ENCODE data around the gene SYTL3. TPM values are rescaled to one million over a fixed set of nuclear protein-coding genes. Genes with fewer than 3 reads are reported as not detected.

The SYTL3 gene
- total and polyA plus RNA-seq, 2 of the 8 experiments (the other 6 are each of a cell fraction or from before 2014, with no cell fraction given) = 0.27 to 0.99 TPM

DNA sequence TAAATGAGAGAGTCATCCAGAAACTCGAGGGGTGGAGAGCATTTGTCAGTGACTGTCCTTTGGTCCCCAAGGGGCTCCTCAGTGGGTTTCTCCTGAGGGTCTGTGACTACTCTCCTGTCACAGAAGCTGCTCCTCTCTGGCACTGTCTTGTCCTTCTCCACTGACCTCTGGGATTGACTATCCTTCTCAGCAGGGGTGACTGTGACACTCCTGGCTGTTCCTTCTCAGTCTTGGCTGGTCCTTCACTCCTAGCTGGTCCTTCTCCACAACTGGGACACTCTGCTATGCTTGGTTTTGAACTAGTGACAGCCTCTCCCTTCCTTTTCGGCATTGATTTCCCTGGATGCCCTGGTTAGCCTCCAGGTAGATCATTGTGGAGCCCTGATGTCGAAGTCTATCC lies 38.8 kb upstream of the SYTL3 start (continued):
- TF ChIP-seq, protein P1, sequence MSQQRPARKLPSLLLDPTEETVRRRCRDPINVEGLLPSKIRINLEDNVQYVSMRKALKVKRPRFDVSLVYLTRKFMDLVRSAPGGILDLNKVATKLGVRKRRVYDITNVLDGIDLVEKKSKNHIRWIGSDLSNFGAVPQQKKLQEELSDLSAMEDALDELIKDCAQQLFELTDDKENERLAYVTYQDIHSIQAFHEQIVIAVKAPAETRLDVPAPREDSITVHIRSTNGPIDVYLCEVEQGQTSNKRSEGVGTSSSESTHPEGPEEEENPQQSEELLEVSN (IDR thresholded peaks at IDR 0.05) = no peak
- TF ChIP-seq JUND (IDR thresholded peaks at IDR 0.05; ENCODE audit: low read length) = no peak
- TF ChIP-seq CREB1 (IDR thresholded peaks at IDR 0.05) = no peak
- no peak for TF ChIP-seq KDM1A (IDR thresholded peaks at IDR 0.05; ENCODE audit: borderline replicate concordance, low read length)
